Hepatocyte (in vitro differentiated cells): Measurements from ENCODE around the gene GNE.

Experiments used
- CTCF ChIP-seq: fragments of 200-600 bp; sonication (generic); IDR thresholded peaks from 2 replicates; pipeline ENCODE4 v1.5.1; 2016; ENCODE audit warnings: antibody characterized with exemption, mild to moderate bottlenecking; ENCODE audit not compliant: poor library complexity
- EZH2 ChIP-seq: fragments of 200-600 bp; sonication (generic); IDR thresholded peaks from 2 replicates; pipeline ENCODE4 v1.6.1; 2016; ENCODE audit warnings: antibody characterized with exemption, mild to moderate bottlenecking, borderline replicate concordance
- EZH2phosphoT487 ChIP-seq: fragments of 200-600 bp; sonication (generic); IDR thresholded peaks from one replicate; pipeline ENCODE4 v1.6.1; 2018; ENCODE audit warnings: antibody characterized with exemption, mild to moderate bottlenecking, low read depth, moderate library complexity; ENCODE audit not compliant: unreplicated experiment, severe bottlenecking

DNA sequence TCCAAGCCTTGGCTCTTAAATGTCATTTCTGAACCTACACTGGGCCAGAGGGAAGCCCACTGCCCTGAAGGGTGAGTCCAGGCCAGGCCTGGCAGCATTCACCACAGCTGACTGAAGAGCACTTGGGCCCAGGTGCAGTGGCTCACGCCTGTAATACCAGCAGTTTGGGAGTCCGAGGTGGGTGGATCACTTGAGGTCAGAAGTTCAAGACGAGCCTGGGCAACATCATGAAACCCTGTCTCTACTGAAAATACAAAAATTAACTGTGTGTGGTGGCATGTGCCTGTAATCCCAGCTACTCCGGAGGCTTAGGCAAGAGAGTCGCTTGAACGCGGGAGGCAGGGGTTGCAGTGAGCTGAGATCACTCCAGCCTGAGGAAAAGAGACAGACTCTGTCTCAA is 84.0 kb downstream of the GNE start:
- no peak for TF ChIP-seq CTCF
- TF ChIP-seq EZH2phosphoT487: no peak
- TF ChIP-seq EZH2: no peak
